NB4 (cell line): ENCODE results near the gene RABAC1.

Experiments
- DNase-seq: peaks from one replicate; pipeline ENCODE4 v3.0.0; 2010; ENCODE audit warnings: low read depth
- H3K4me3 ChIP-seq: one replicate; pipeline ENCODE4 v1.5.1; 2011; ENCODE audit warnings: mild to moderate bottlenecking, low read depth, low read length, moderate library complexity
- CTCF ChIP-seq: IDR thresholded peaks from one replicate; pipeline ENCODE4 v1.5.1; 2012; ENCODE audit warnings: low read depth, low read length
- MAX ChIP-seq: IDR thresholded peaks from 2 replicates; pipeline ENCODE4 v1.6.1; 2011; ENCODE audit warnings: low read depth, low read length
- MYC ChIP-seq: IDR thresholded peaks from 2 replicates; pipeline ENCODE4 v1.6.1; 2011; ENCODE audit warnings: low read depth, low read length
- POLR2A ChIP-seq: IDR thresholded peaks from 2 replicates; pipeline ENCODE4 v1.6.1; 2011; ENCODE audit warnings: mild to moderate bottlenecking; ENCODE audit not compliant: insufficient read length; ENCODE audit errors: extremely low read depth

RABAC1 gene

GRCh38 chr19:41958367-41959055 is 610 bp downstream of the RABAC1 start:
- DNase-seq = peak; percentile 32
- peak overlapping the region; percentile 47 for H3K4me3 ChIP-seq
- TF ChIP-seq MAX = no peak
- TF ChIP-seq MYC = no peak
- no peak for TF ChIP-seq CTCF
- TF ChIP-seq POLR2A = no peak

- H3K4me3 ChIP-seq = no peak overlapping the region
- TF ChIP-seq CTCF = peak; percentile 57
- no peak for TF ChIP-seq POLR2A
- no peak for TF ChIP-seq MYC
- TF ChIP-seq MAX = peak; percentile 51; the same call in 1 of the 2 replicates
These were observed 1.2 kb downstream of the RABAC1 start for GRCh38 chr19:41957838-41958366.

DNA sequence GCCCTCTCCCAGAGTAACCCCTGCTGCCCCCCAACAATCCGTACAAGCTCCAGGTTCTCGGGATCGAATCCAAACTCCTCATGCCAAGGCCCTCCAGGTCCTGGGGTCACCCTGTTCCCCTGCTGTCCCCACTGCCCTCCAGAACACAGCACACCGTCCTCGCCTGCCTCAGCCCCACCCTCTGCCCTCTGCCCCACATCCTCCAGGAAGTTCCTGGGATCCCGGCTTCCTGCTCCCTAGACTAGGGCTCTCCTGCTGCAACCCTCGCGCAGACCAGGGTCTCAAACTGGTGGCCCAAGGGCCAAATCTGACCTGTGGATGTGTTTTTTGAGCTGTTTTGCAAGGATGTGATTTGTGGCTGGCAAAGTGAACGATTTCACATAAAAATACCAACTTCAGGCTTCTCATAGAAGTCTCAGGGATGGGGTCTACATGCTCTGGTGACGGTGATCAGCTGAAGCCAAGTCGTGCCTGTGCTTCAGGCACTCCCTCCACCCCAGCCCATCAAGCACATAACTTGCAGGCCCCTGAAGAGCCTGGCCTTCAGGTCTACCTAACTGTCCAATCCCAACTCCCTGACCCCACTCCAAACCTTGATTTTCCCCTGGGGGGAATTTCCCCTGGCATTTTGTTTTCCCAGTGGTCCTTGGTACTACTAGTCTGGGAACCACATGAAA is 1.8 kb downstream of the RABAC1 start:
- H3K4me3 ChIP-seq = no peak overlapping the region
- no peak for DNase-seq
- no peak for TF ChIP-seq CTCF
- no peak for TF ChIP-seq MYC
- TF ChIP-seq MAX = no peak
- no peak for TF ChIP-seq POLR2A

More at GRCh38 chr19:41957838-41958366, 1.2 kb downstream of the RABAC1 start:
- peak; percentile 66 for DNase-seq

DNA sequence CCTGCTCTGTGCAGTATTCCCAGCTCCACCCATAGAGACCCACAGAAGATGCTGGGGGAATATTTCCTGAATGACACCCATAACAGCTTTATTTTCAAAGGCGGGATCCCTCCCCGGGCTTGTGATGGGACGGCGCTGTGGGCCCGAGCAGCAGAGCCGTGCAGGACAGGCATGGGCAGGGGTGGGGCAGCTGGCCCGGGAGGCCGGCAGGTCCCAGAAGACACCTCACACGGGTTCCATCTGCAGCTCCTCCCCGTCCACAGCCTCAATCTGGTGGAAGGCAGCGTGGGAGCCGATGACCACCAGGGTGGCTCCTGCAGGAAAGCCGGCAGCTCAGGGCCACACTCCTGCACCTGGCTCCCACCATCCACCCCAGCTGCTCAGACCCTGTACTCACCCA is 2.5 kb downstream of the RABAC1 start:
- no peak overlapping the region for H3K4me3 ChIP-seq
- no peak for TF ChIP-seq POLR2A
- no peak for TF ChIP-seq MYC
- no peak for TF ChIP-seq MAX
- TF ChIP-seq CTCF = no peak
- DNase-seq = no peak

DNA sequence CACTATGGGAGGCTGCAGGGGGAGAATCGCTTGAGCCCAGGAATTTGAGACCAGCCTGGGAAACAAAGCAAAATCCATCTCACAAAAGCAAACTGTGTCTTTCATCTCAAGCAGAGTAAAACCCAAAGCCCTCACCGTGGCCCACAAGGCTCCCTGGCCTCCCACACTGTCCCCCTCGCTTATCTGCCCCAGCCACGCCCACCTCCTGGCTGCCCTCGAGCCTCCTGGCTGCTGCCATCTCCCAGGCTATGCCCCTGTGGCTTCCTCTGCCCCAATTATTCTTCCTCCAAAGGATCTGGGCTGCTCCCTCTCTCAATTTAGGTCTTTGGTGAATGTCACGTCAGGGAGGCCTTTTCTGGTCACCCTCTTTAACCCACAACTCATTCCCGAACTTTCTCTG is 3.6 kb downstream of the RABAC1 start:
- no peak for DNase-seq
- H3K4me3 ChIP-seq = no peak overlapping the region
- TF ChIP-seq POLR2A (no peak), MAX (no peak), CTCF (no peak), MYC (no peak)
